Large intestine (tissue), 3 donors: ENCODE data around the gene MED15. TPM values are rescaled to one million over a fixed set of nuclear protein-coding genes. Genes with fewer than 3 reads are reported as not detected.

Experiments used
- DNase-seq, 2 donors: peaks; one replicate each; pipeline versions ENCODE4 v3.0.0 to v3.0.0-alpha.2; 2013
- H3K27ac ChIP-seq: one replicate; pipeline ENCODE4 v1.5.1; 2013; ENCODE audit warnings: low read length
- H3K27me3 ChIP-seq: 2 replicates; pipeline ENCODE4 v1.6.1; 2013; ENCODE audit warnings: low read length; ENCODE audit not compliant: control insufficient read depth, insufficient read depth
- H3K36me3 ChIP-seq: 2 replicates; pipeline ENCODE4 v1.6.1; 2013; ENCODE audit warnings: low read length; ENCODE audit not compliant: control insufficient read depth, insufficient read depth
- H3K4me1 ChIP-seq: one replicate; pipeline ENCODE4 v1.6.1; 2013; ENCODE audit warnings: low read length; ENCODE audit not compliant: control insufficient read depth, insufficient read depth
- H3K4me3 ChIP-seq: one replicate; pipeline ENCODE4 v1.5.1; 2013; ENCODE audit warnings: low read length
- H3K9me3 ChIP-seq: one replicate; pipeline ENCODE4 v1.6.1; 2013; ENCODE audit warnings: mild to moderate bottlenecking, low read depth, low read length, moderate library complexity; ENCODE audit not compliant: control insufficient read depth
- WGBS: methylation state at CpG from one replicate; pipeline ENCODE4 v1.1.5; 2013; ENCODE audit warnings: low lambda C conversion rate; ENCODE audit not compliant: insufficient coverage; 5-methylcytosine and 5-hydroxymethylcytosine counted together
- polyA plus RNA-seq: library from polyadenylated mRNA; unstranded; fragments of 120-200 nt; gene quantifications from one replicate; pipeline ENCODE4 v1.2.1, GENCODE V29; 2013

The MED15 gene
- polyA plus RNA-seq, 1 donor, result 51.5 TPM

DNA sequence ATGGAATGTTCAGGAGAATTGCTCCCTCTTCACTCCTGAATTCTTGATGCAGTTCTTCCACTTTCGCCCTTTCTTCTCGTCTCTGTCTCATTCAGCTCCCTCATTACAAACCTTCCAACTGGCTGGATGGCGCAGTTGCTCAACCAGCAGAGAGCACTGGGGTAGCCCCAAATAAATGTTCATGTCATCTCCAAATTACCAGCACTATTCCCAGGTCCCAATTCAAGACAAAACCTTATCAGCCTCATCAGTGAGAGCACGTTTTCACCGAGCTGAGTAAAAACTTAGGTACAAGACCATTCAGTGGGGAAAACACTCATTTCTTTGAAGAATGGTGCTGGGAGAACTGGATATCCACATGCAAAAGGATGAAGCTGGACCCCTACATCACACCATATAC is 120.0 kb downstream of the MED15 start:
- no peaks in the 10 kb centered on the region for H3K4me1 ChIP-seq
- DNase-seq, result no peak
- no peak overlapping the region for H3K27ac ChIP-seq
- H3K27me3 ChIP-seq, result peaks cover 2% of the 10 kb centered on the region
- no peaks in the 10 kb centered on the region for H3K9me3 ChIP-seq
- no peak overlapping the region for H3K4me3 ChIP-seq
- 94% methylated on average over 2 of the region's 5 CpGs for WGBS
- H3K36me3 ChIP-seq, result no peaks in the 10 kb centered on the region

DNA sequence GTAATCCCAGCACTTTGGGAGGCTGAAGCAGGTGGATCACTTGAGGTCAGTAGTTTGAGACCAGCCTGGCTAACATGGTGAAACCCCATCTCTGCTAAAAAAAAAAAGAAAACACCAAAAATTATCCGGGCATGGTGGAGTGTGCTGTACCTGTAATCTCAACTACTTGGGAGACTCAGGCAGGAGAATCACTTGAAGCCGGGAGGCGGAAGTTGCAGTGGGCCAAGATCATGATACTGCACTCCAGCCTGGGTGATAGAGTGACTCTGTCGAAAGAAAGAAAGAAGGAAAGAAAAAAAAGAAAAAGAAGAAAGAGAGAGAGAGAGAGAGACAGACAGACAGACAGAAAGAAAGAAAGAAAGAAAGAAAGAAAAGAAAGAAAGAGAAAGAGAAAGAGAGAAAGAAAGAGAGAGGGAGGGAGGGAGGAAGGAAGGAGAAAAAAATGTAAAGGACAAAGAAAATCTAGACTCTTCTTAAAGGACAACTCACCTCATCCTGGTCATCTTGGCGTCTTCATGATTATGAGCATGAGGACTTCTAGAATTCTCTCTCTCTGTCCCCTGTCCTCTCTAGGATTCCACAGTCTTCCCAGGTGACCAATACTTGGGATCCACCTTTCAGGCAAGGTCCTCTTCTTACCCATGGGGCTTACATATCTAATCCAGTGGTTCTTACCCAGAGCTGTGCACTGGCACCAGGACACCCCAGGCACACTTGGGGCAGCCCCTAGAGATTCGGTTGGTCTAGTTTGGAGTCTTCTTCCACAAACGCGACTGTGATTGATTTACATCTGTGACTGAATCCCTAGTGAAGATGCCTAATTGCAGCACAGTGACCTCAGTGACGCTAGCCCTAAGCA is 120.9 kb downstream of the MED15 start:
- 93% methylated on average over 1 of the region's 9 CpGs for WGBS
- no peak for DNase-seq
- H3K9me3 ChIP-seq, result no peaks in the 10 kb centered on the region

GRCh38 chr22:20629401-20629800 is 122.0 kb downstream of the MED15 start:
- H3K27ac ChIP-seq, result no peak overlapping the region
- 90% methylated on average over 2 of the region's 3 CpGs for WGBS
- no peak overlapping the region for H3K4me3 ChIP-seq
- H3K36me3 ChIP-seq, result no peaks in the 10 kb centered on the region
- H3K4me1 ChIP-seq, result no peaks in the 10 kb centered on the region
- peaks cover 2% of the 10 kb centered on the region for H3K27me3 ChIP-seq
- H3K9me3 ChIP-seq, result no peaks in the 10 kb centered on the region
- no peak for DNase-seq

More for the DNA sequence above, 120.9 kb downstream of the MED15 start:
- Histone ChIP-seq H3K27me3 (peaks cover 2% of the 10 kb centered on the region), H3K4me1 (no peaks in the 10 kb centered on the region), H3K36me3 (no peaks in the 10 kb centered on the region), H3K4me3 (no peak overlapping the region), H3K27ac (no peak overlapping the region)

DNA sequence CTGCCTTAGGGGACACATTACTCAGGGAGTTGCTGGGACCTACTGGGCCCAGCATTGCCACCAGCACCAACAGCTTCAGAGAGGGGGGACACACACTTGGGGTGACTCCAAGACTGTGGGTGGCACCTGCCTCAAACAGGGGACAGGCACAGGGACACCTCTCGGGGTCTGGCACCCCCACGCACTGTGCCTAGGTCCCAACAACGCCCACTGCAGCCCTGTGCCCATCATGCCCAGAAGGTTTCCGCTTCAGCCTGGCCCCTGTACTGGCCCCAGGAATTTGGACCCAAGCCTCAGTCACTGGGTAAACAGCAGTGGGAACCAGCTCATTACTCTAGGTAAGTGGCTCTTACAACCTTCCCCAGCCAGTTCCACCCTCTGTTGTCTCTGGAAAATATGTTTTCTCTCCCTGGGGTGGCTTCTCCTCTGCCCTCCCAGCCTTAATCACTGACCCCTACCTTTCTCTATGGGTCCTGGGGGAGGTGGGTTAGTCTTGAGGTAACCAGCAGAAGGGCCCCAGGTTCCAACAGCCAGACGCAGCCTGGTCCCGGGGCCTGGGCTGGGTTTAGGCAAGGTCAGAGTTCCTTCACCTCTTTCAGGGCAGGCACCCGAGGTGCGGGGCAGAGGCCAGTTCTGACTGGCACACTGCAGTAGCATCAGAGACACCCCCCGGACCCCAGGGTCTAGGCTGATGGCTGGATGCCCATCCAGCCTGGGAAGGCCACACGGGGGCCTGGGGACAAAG is 123.6 kb downstream of the MED15 start:
- DNase-seq, result peak in 1 of 2 donors; percentile 19
- Histone ChIP-seq H3K4me1 (no peaks in the 10 kb centered on the region), H3K27me3 (no peaks in the 10 kb centered on the region), H3K36me3 (no peaks in the 10 kb centered on the region), H3K9me3 (no peaks in the 10 kb centered on the region), H3K4me3 (no peak overlapping the region), H3K27ac (no peak overlapping the region)
- WGBS, result no CpG with 5 or more reads among the region's 10 CpGs

GRCh38 chr22:20632082-20632481 is 124.7 kb downstream of the MED15 start:
- no CpG with 5 or more reads among the region's 6 CpGs for WGBS
- no peaks in the 10 kb centered on the region for H3K36me3 ChIP-seq

GRCh38 chr22:20632518-20632917 is 125.1 kb downstream of the MED15 start:
- no peak for DNase-seq
- no peaks in the 10 kb centered on the region for H3K9me3 ChIP-seq
- no CpG with 5 or more reads among the region's 4 CpGs for WGBS

More at GRCh38 chr22:20632082-20632481, 124.7 kb downstream of the MED15 start:
- no peaks in the 10 kb centered on the region for H3K4me1 ChIP-seq
- no peaks in the 10 kb centered on the region for H3K9me3 ChIP-seq
- no peak for DNase-seq
- no peak overlapping the region for H3K27ac ChIP-seq
- no peaks in the 10 kb centered on the region for H3K27me3 ChIP-seq
- no peak overlapping the region for H3K4me3 ChIP-seq

DNA sequence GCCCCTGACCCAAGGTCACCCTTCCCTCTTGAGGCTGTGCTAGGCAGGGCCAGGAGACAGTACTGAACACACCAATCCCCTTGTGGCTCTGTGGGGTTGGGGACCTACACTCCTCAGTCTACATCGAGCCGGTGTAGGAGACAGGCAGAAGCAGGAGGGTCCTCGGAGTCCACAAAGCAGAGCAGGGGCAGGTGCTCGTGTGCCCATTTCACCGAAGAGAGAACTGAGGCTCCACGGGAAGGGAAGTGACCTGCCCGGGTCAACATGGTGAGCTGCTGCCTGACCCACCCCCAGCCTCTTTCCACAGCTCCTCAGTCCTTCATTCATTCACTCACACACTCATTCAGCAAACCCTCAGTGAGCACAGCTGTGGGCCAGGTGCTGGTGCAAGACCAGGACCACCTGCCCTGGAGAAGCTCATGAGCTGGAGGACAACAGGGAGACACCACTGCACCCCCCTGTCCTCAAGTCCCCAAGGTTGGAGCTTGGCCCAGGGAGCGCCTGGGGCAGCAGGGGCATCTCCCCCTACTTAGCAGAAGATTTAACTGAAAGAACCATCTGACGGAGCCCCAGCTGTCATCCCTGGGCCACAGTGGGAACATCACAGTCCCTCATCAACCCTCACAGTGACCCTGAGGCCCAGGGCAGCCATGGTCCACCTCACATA is 127.3 kb downstream of the MED15 start:
- no peak overlapping the region for H3K27ac ChIP-seq
- H3K27me3 ChIP-seq, result peaks cover 5% of the 10 kb centered on the region
- no CpG with 5 or more reads among the region's 9 CpGs for WGBS
- DNase-seq, result no peak
- no peak overlapping the region for H3K4me3 ChIP-seq
- H3K4me1 ChIP-seq, result no peaks in the 10 kb centered on the region
- no peaks in the 10 kb centered on the region for H3K36me3 ChIP-seq
- no peaks in the 10 kb centered on the region for H3K9me3 ChIP-seq

More at GRCh38 chr22:20632518-20632917, 125.1 kb downstream of the MED15 start:
- no peak overlapping the region for H3K4me3 ChIP-seq
- H3K36me3 ChIP-seq, result no peaks in the 10 kb centered on the region
- H3K4me1 ChIP-seq, result no peaks in the 10 kb centered on the region
- no peaks in the 10 kb centered on the region for H3K27me3 ChIP-seq
- H3K27ac ChIP-seq, result no peak overlapping the region

DNA sequence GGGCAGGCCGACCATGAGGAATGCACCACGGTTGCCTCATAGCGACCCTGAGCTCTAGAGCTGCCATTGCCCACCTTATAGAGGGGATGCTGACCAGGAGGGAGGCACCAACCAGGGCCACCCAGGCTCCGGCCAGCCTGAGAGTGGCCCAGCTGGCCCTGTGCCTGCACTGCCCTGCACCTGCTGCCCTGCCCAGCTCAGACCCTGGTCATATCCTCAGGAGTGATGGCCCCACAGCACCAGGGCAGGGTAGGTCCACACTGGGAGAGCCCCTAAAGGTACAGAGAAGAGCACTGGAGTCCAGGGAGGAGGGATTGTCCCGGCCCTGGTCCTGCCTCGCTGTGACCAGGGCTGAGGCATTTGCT is 127.8 kb downstream of the MED15 start:
- peaks cover 5% of the 10 kb centered on the region for H3K27me3 ChIP-seq
- no CpG with 5 or more reads among the region's 6 CpGs for WGBS
- H3K4me3 ChIP-seq, result no peak overlapping the region
- no peak for DNase-seq
- H3K36me3 ChIP-seq, result no peaks in the 10 kb centered on the region
- no peak overlapping the region for H3K27ac ChIP-seq
- no peaks in the 10 kb centered on the region for H3K4me1 ChIP-seq
- no peaks in the 10 kb centered on the region for H3K9me3 ChIP-seq

- no CpG with 5 or more reads among the region's 16 CpGs for WGBS
- Histone ChIP-seq H3K27ac (no peak overlapping the region), H3K4me3 (no peak overlapping the region), H3K36me3 (no peaks in the 10 kb centered on the region), H3K9me3 (no peaks in the 10 kb centered on the region), H3K4me1 (no peaks in the 10 kb centered on the region), H3K27me3 (peaks cover 5% of the 10 kb centered on the region)
- no peak for DNase-seq
These were observed 128.8 kb downstream of the MED15 start for GRCh38 chr22:20636075-20636812.

- Histone ChIP-seq H3K27ac (no peak overlapping the region), H3K9me3 (no peaks in the 10 kb centered on the region), H3K36me3 (no peaks in the 10 kb centered on the region), H3K4me1 (no peaks in the 10 kb centered on the region), H3K27me3 (peaks cover 5% of the 10 kb centered on the region), H3K4me3 (no peak overlapping the region)
- WGBS, result no CpG with 5 or more reads among the region's 2 CpGs
- DNase-seq, result no peak
These were observed 129.5 kb downstream of the MED15 start for GRCh38 chr22:20636945-20637344.
